ENCODE results near the gene SLC25A52. TPM values are rescaled to one million over a fixed set of nuclear protein-coding genes. Genes with fewer than 3 reads are reported as not detected.

Gene SLC25A52
- total and polyA plus RNA-seq, 9 of the 15 experiments (the other 6 are each of a cell fraction or from before 2014, with no cell fraction given), result not detected

GRCh38 chr18:31738460-31739407, 21.9 kb downstream of the SLC25A52 start:
- Histone ChIP-seq H3K36me3 (ENCODE audit: control insufficient read depth, insufficient read depth, low read length) (no peaks in the 10 kb centered on the region), H3K4me3 (no peak overlapping the region), H3K27ac (ENCODE audit: extremely low read depth, low read depth, low read length) (peak overlapping the region; percentile 84), H3K79me2 (ENCODE audit: control insufficient read depth, insufficient read depth, low read length) (no peaks in the 10 kb centered on the region), H2AFZ (ENCODE audit: low read depth, low read length) (peak overlapping the region; percentile 67), H4K20me1 (replicated peaks; ENCODE audit: control insufficient read depth, insufficient read depth, low read length) (no peaks in the 10 kb centered on the region), H3K9me1 (ENCODE audit: control insufficient read depth, insufficient read depth, low read length) (no peaks in the 10 kb centered on the region), H3K9me3 (replicated peaks; ENCODE audit: control insufficient read depth, insufficient read depth, low read depth, low read length) (peaks cover 15% of the 10 kb centered on the region), H3K4me1 (replicated peaks in 1 of 2; ENCODE audit: control insufficient read depth in 2 of 2, insufficient read depth in 2 of 2, low read length in 2 of 2) (peaks cover 0 to 7% of the 10 kb centered on the region in 2 experiments; a peak in 2 of 5 replicates), H3K4me2 (ENCODE audit: insufficient read depth, low read length) (peak overlapping the region; percentile 5; the same call in 1 of the 2 replicates), H3K27me3 (ENCODE audit: control insufficient read depth in 2 of 2, insufficient read depth in 2 of 2, low read length in 2 of 2) (no peaks in the 10 kb centered on the region; a peak in 1 of 5 replicates), H3K9ac (ENCODE audit: insufficient read depth in 1 of 2, low read depth in 2 of 2, low read length in 2 of 2) (no peak overlapping the region)
- no TSS peak for BruUV-seq (replicated peaks)
- ChIA-PET POLR2A (interaction anchor here (1.2 kb wide), 2 partner anchors 9 to 14 kb away, joined by 4 to 5 read pairs; no protein-coding TSS in a partner anchor), CTCF (ENCODE audit: low intra/inter-chr PET ratio) (no interaction called here)
- in situ Hi-C loops (cut with MboI), result no loop called here
- FAIRE-seq, result no peak
- DNase-seq (ENCODE audit: extremely low read depth in 1 of 4, low spot score in 3 of 4), result peak; percentile 24 to 77 (median 32)
- peak; percentile 56 for ATAC-seq
- intact Hi-C loops (cut with micrococcal nuclease), result no loop called here
- 19% methylated on average over 11 of the region's 11 CpGs for WGBS (ENCODE audit: insufficient coverage, low coverage, missing lambda C conversion rate)
- TF ChIP-seq HDAC8 (tag; IDR thresholded peaks at IDR 0.05), result 0 out of 2 replicates have a peak, but pooled peaks have one; percentile 82
- TF ChIP-seq JUN (IDR thresholded peaks at IDR 0.05; ENCODE audit: borderline replicate concordance, low read depth, low read length), result peak; percentile 98
- TF ChIP-seq JUN (CRISPR knock-in tag; IDR thresholded peaks at IDR 0.05; ENCODE audit: borderline replicate concordance), result no peak
- TF ChIP-seq CREB1 (IDR thresholded peaks at IDR 0.05), result no peak
- no peak for TF ChIP-seq CREB1 (CRISPR knock-in tag; IDR thresholded peaks at IDR 0.05)
- TF ChIP-seq RCOR1 (IDR thresholded peaks at IDR 0.05; ENCODE audit: borderline replicate concordance in 1 of 2, low read depth in 2 of 2, low read length in 2 of 2), result peak in 1 of 2 experiments; percentile 14; a peak in 1 of 4 replicates
- 0 out of 2 replicates have a peak, but pooled peaks have one; percentile 4 for TF ChIP-seq ZNF707 (CRISPR knock-in tag; conservative IDR thresholded peaks at IDR 0.05)
- TF ChIP-seq SOX6 (IDR thresholded peaks at IDR 0.05), result peak; percentile 26; the same call in 1 of the 2 replicates
- peak; percentile 71 for TF ChIP-seq RFX1 (IDR thresholded peaks at IDR 0.05)
- no peak for TF ChIP-seq KAT8 (IDR thresholded peaks at IDR 0.05; ENCODE audit: low read depth)
- TF ChIP-seq XRCC3 (IDR thresholded peaks at IDR 0.05), result 0 out of 2 replicates have a peak, but pooled peaks have one; percentile 73
- TF ChIP-seq CEBPG (CRISPR knock-in tag; IDR thresholded peaks at IDR 0.05), result no peak
- no peak for TF ChIP-seq CEBPG (tag; conservative IDR thresholded peaks at IDR 0.05 in 1 of 2, IDR thresholded peaks at IDR 0.05 in 1 of 2)
- 0 out of 2 replicates have a peak, but pooled peaks have one; percentile 19 for TF ChIP-seq PTTG1 (tag; IDR thresholded peaks at IDR 0.05; ENCODE audit: low read depth)
- TF ChIP-seq RAD51 (IDR thresholded peaks at IDR 0.05; ENCODE audit: borderline replicate concordance, low read depth), result 0 out of 2 replicates have a peak, but pooled peaks have one; percentile 35
- TF ChIP-seq GTF2A2 (tag; IDR thresholded peaks at IDR 0.05), result peak; percentile 45; the same call in 1 of the 2 replicates
- peak; percentile 70 for TF ChIP-seq BACH1 (tag; IDR thresholded peaks at IDR 0.05)
- no peak for TF ChIP-seq GMEB1 (CRISPR knock-in tag; IDR thresholded peaks at IDR 0.05)
- TF ChIP-seq CBX3 (IDR thresholded peaks at IDR 0.05; ENCODE audit: borderline replicate concordance in 1 of 2, low read length in 2 of 2), result peak in 1 of 2 experiments; percentile 88; a peak in 2 of 3 replicates
- peak; percentile 80; the same call in 1 of the 2 replicates for TF ChIP-seq ZNF561 (CRISPR knock-in tag; conservative IDR thresholded peaks at IDR 0.05)
- peak; percentile 54; the same call in 1 of the 2 replicates for TF ChIP-seq TEAD4 (IDR thresholded peaks at IDR 0.05; ENCODE audit: low read length)
- TF ChIP-seq TEAD4 (CRISPR knock-in tag; IDR thresholded peaks at IDR 0.05; ENCODE audit: borderline replicate concordance), result no peak

All from K562 (cell line).